ENCODE data around the gene LAMC1.

GRCh38 chr1:183070234-183070922 is 47.2 kb downstream of the LAMC1 start:
- no peak for TF ChIP-seq CTCF (conservative IDR thresholded peaks at IDR 0.05 in 1 of 2, IDR thresholded peaks at IDR 0.05 in 1 of 2; ENCODE audit: low read depth in 1 of 2, low read length in 2 of 2)
- TF ChIP-seq EZH2 (IDR thresholded peaks at IDR 0.05; ENCODE audit: low read length, missing control alignments) = no peak

Measured in fibroblast of lung (primary cell).